B cell (primary cell): Measurements from ENCODE around the gene CELF2. TPM values are rescaled to one million over a fixed set of nuclear protein-coding genes. Genes with fewer than 3 reads are reported as not detected.

ENCODE experiments used
- ATAC-seq: fragments of 200-7000 bp; cut with Tn5 transposase; one replicate; pipeline ENCODE4 v1.10.0; 2021; ENCODE audit warnings: low read depth, mild to moderate bottlenecking, moderate number of reproducible peaks, moderate library complexity
- CTCF ChIA-PET: fragments of 350-600 bp; sonication (Branson Sonifier 250); formaldehyde crosslinking; loops from one replicate; lab custom pipeline; 2021; ENCODE audit warnings: antibody characterized with exemption, inconsistent platforms; lab: Charles Lee
- POLR2A ChIA-PET: fragments of 350-600 bp; sonication (Branson Sonifier 250); formaldehyde crosslinking; loops from one replicate; lab custom pipeline; 2021; ENCODE audit warnings: antibody characterized with exemption; lab: Charles Lee
- DNase-seq: peaks from one replicate; pipeline ENCODE4 v3.0.0; 2013
- H2AFZ ChIP-seq: 2 replicates; pipeline ENCODE4 v1.6.1; 2012; ENCODE audit warnings: mild to moderate bottlenecking, low read depth, low read length; ENCODE audit not compliant: insufficient read depth, poor library complexity, severe bottlenecking
- H3K27ac ChIP-seq, 2 donors: 1 replicate in 1 of 2; 2 replicates in 1 of 2; pipeline ENCODE4 v1.5.1; 2012 to 2013; ENCODE audit warnings: low read length in 2 of 2, mild to moderate bottlenecking in 2 of 2, moderate library complexity in 1 of 2
- H3K27me3 ChIP-seq, 4 experiments: fragments of 200-600 bp in 1 of 4; sonication (generic) in 1 of 4; replicated peaks in 1 of 4; 1 replicate in 2 of 4; 2 replicates in 2 of 4; pipeline versions ENCODE4 v1.6.1 to v1.7.0; 2013 to 2016; ENCODE audit warnings: low read length in 3 of 4, mild to moderate bottlenecking in 2 of 4, mixed read lengths in 1 of 4, moderate library complexity in 1 of 4; ENCODE audit not compliant: insufficient read depth in 4 of 4, control insufficient read depth in 3 of 4; ENCODE audit errors: control extremely low read depth in 1 of 4
- H3K36me3 ChIP-seq, 2 experiments: replicated peaks in 1 of 2; 1 replicate in 1 of 2; 2 replicates in 1 of 2; pipeline versions ENCODE4 v1.6.1 to v1.7.1; 2013; ENCODE audit warnings: low read length in 1 of 2; ENCODE audit not compliant: insufficient read depth in 2 of 2, control insufficient read depth in 1 of 2; ENCODE audit errors: control extremely low read depth in 1 of 2, extremely low read depth in 1 of 2
- H3K4me1 ChIP-seq, 2 donors: fragments of 200-600 bp in 1 of 2; sonication (generic) in 1 of 2; 1 replicate in 1 of 2; 2 replicates in 1 of 2; pipeline versions ENCODE4 v1.5.1 to v1.6.1; 2013 to 2017; ENCODE audit warnings: low read length in 2 of 2; ENCODE audit not compliant: control insufficient read depth in 2 of 2, insufficient read depth in 2 of 2
- H3K4me2 ChIP-seq: replicated peaks from 2 replicates; pipeline ENCODE3; 2012; ENCODE audit warnings: mild to moderate bottlenecking, low read depth, low read length; ENCODE audit not compliant: poor library complexity, severe bottlenecking
- H3K4me3 ChIP-seq, 5 experiments: fragments of 200-600 bp in 1 of 5; sonication (generic) in 1 of 5; 1 replicate in 3 of 5; 2 replicates in 2 of 5; pipeline versions ENCODE4 v1.5.1 to v1.7.0; 2011 to 2016; ENCODE audit warnings: low read length in 4 of 5, mild to moderate bottlenecking in 4 of 5, low read depth in 2 of 5, control low read depth in 1 of 5, moderate library complexity in 1 of 5; ENCODE audit not compliant: insufficient read depth in 1 of 5; ENCODE audit errors: control extremely low read depth in 1 of 5, extremely low read depth in 1 of 5
- H3K79me2 ChIP-seq: fragments of 200-600 bp; sonication (generic); one replicate; pipeline ENCODE4 v1.6.0; 2016; ENCODE audit warnings: low read length; ENCODE audit not compliant: control insufficient read depth, insufficient read depth
- H3K9ac ChIP-seq: fragments of 200-600 bp; sonication (generic); 2 replicates; pipeline ENCODE4 v1.6.1; 2017; ENCODE audit warnings: mild to moderate bottlenecking, low read length, moderate library complexity
- H3K9me3 ChIP-seq, 3 donors: one replicate each; pipeline versions ENCODE4 v1.6.1 to v1.7.1; 2013; ENCODE audit warnings: low read length in 2 of 3; ENCODE audit not compliant: control insufficient read depth in 2 of 3, insufficient read depth in 1 of 3; ENCODE audit errors: control extremely low read depth in 1 of 3
- H4K20me1 ChIP-seq: 2 replicates; pipeline ENCODE4 v1.6.0; 2012; ENCODE audit warnings: mild to moderate bottlenecking, low read length; ENCODE audit not compliant: insufficient read depth, control insufficient read depth, poor library complexity, severe bottlenecking
- H3K27ac Mint-ChIP-seq: one replicate; pipeline ENCODE4 v1.8.0; 2021; ENCODE audit warnings: mixed read lengths
- H3K27me3 Mint-ChIP-seq: one replicate; pipeline ENCODE4 v1.8.0; 2021; ENCODE audit warnings: mixed read lengths
- H3K4me1 Mint-ChIP-seq: one replicate; pipeline ENCODE4 v1.8.0; 2021; ENCODE audit warnings: mixed read lengths
- H3K4me3 Mint-ChIP-seq: one replicate; pipeline ENCODE4 v1.8.0; 2021; ENCODE audit warnings: mixed read lengths
- H3K9me3 Mint-ChIP-seq: one replicate; pipeline ENCODE4 v1.8.0; 2022; ENCODE audit warnings: mixed read lengths; ENCODE audit not compliant: insufficient read depth
- CTCF ChIP-seq: fragments of 200-600 bp; IDR thresholded peaks from one replicate; pipeline ENCODE4 v1.8.0; 2022; ENCODE audit warnings: antibody characterized with exemption, mild to moderate bottlenecking
- EZH2 ChIP-seq: IDR thresholded peaks from 2 replicates; pipeline ENCODE4 v1.6.1; 2012; ENCODE audit warnings: borderline replicate concordance, low read depth, mild to moderate bottlenecking, moderate library complexity, low read length; ENCODE audit not compliant: insufficient read depth, poor library complexity, severe bottlenecking
- WGBS: methylation state at CpG from one replicate; pipeline ENCODE4 v1.1.5; 2013; ENCODE audit warnings: missing lambda C conversion rate; ENCODE audit not compliant: insufficient coverage; 5-methylcytosine and 5-hydroxymethylcytosine counted together
- intact Hi-C: fragments of 100-400 bp; cut with micrococcal nuclease; formaldehyde crosslinking; loops from one replicate; pipeline ENCODE4 v1.10.0; 2022
- polyA plus RNA-seq: library from polyadenylated mRNA; depleted of rRNA; stranded (reverse); fragments of >200 nt; gene quantifications from 2 replicates; pipeline ENCODE4 v1.2.3, GENCODE V29; 2012
- total RNA-seq, 2 donors: library from RNA; stranded (reverse); fragments of 120-200 nt in 1 of 2; gene quantifications; 1 replicate in 1 of 2; 2 replicates in 1 of 2; pipeline versions ENCODE4 v1.2.3 to v1.2.4, GENCODE V29; 2013 to 2022

CELF2 gene
- total and polyA plus RNA-seq, 2 donors (not counting 1 experiment from before 2014, with no cell fraction given) = 59.5 to 112 TPM

DNA sequence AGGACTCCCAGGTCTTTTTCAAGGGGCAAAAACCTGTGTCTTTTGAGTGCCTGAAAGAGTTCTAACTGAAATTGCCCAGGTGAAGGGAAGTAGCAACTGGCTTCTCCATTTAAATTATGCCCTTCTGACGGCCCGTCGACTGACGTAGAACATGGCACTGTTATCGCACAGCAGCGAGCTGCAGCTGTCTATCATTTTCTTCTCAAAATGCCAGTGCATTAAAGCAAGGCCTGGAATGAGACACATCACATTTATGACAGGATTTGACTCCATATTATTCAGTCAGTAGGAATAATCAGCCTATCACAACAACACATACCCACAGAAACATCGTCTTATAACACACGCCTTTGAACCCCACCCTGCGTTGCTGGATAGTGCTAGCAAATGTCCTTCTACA is 69.7 kb downstream of the CELF2 start:
- TF ChIP-seq EZH2 (no peak), CTCF (no peak)

DNA sequence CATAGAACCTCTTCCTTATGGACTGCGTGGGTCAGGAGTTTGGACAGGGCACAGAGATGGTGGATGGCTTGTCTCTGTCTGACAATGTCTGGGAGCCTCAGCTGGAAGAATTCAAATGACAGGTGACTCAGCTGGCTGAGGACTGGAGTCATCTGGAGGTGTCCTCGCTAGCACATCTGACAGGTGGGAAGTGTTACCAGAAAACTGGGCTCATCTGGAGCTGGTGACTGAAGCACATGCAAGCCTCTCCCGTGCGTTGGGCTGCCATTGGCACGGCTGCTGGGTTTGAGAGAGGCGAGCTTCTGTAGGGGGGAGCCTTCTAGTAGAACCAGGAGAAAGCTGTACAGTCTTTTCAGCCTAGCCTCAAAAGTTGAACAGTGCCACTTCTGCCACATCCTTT is 71.0 kb downstream of the CELF2 start:
- POLR2A ChIA-PET = no interaction called here
- TF ChIP-seq EZH2 (no peak), CTCF (no peak)
- Histone ChIP-seq H3K9ac (no peak overlapping the region), H3K79me2 (no peaks in the 10 kb centered on the region), H3K27ac (no peak overlapping the region), H2AFZ (no peak overlapping the region), H3K4me3 (no peak overlapping the region), H3K4me1 (no peaks in the 10 kb centered on the region), H3K36me3 (no peaks in the 10 kb centered on the region), H3K4me2 (no peak overlapping the region), H3K9me3 (no peaks in the 10 kb centered on the region), H4K20me1 (no peaks in the 10 kb centered on the region), H3K27me3 (no peaks in the 10 kb centered on the region)
- no peaks in the 10 kb centered on the region for H3K9me3 Mint-ChIP-seq
- CTCF ChIA-PET = no interaction called here
- ATAC-seq (no peak), DNase-seq (no peak)
- peaks cover 2% of the 10 kb centered on the region for H3K4me1 Mint-ChIP-seq
- H3K27ac Mint-ChIP-seq = no peak overlapping the region
- intact Hi-C loops = no loop called here
- peaks cover 4% of the 10 kb centered on the region for H3K27me3 Mint-ChIP-seq
- WGBS = 84% methylated on average over 5 of the region's 6 CpGs
- no peak overlapping the region for H3K4me3 Mint-ChIP-seq

More for the DNA sequence above, 69.7 kb downstream of the CELF2 start:
- WGBS = 98% methylated on average over 9 of the region's 9 CpGs
- Mint-ChIP-seq H3K27me3 (peaks cover 4% of the 10 kb centered on the region), H3K4me3 (no peak overlapping the region), H3K27ac (no peak overlapping the region), H3K9me3 (no peaks in the 10 kb centered on the region), H3K4me1 (peaks cover 2% of the 10 kb centered on the region)
- H3K36me3 ChIP-seq = no peaks in the 10 kb centered on the region
- ATAC-seq = no peak
- no peak overlapping the region for H3K9ac ChIP-seq
- H3K4me3 ChIP-seq = no peak overlapping the region
- H3K4me1 ChIP-seq = no peaks in the 10 kb centered on the region
- no peak for DNase-seq
- POLR2A ChIA-PET = no interaction called here
- no peaks in the 10 kb centered on the region for H3K27me3 ChIP-seq
- H3K9me3 ChIP-seq = no peaks in the 10 kb centered on the region
- no peak overlapping the region for H3K27ac ChIP-seq
- no peak overlapping the region for H2AFZ ChIP-seq
- CTCF ChIA-PET = no interaction called here
- H3K79me2 ChIP-seq = no peaks in the 10 kb centered on the region
- H3K4me2 ChIP-seq = no peak overlapping the region
- no peaks in the 10 kb centered on the region for H4K20me1 ChIP-seq
- intact Hi-C loops = no loop called here
